PC-9 (cell line): ENCODE measurements around the gene DSG4. TPM values are rescaled to one million over a fixed set of nuclear protein-coding genes. Genes with fewer than 3 reads are reported as not detected.
A peak's percentile ranks its signal among the peaks of the same experiment; 100 is the strongest.

Source experiments
- BruUV-seq: library from RNA; stranded (reverse); fragments of 400-500 nt; replicated peaks from 2 replicates; lab custom pipeline; 2021; lab: Mats Ljungman, UMichigan
- CTCF ChIA-PET: fragments of 300-600 bp; sonication (Branson Sonifier 250); formaldehyde crosslinking; loops from one replicate; lab custom pipeline; 2022; ENCODE audit warnings: antibody characterized with exemption; lab: Charles Lee
- POLR2A ChIA-PET: fragments of 300-600 bp; sonication (Branson Sonifier 250); formaldehyde crosslinking; loops from one replicate; lab custom pipeline; 2022; ENCODE audit warnings: antibody characterized with exemption; ENCODE audit not compliant: unreplicated experiment; lab: Charles Lee
- DNase-seq, 2 experiments: peaks; one replicate each; pipeline versions ENCODE4 v3.0.0 to v3.0.0-alpha.2; 2015 to 2022; ENCODE audit warnings: mixed read lengths in 1 of 2
- H2AFZ ChIP-seq: fragments of 200-600 bp; sonication (generic); 2 replicates; pipeline ENCODE4 v1.8.1; 2017; ENCODE audit warnings: antibody characterized with exemption
- H3F3A ChIP-seq: fragments of 200-600 bp; sonication (generic); 2 replicates; pipeline ENCODE4 v1.8.1; 2017; ENCODE audit warnings: antibody characterized with exemption, mild to moderate bottlenecking, low read depth; ENCODE audit not compliant: insufficient read depth
- H3K27ac ChIP-seq: fragments of 200-600 bp; sonication (generic); 2 replicates; pipeline ENCODE4 v1.6.1; 2016; ENCODE audit warnings: mixed run types
- H3K27me3 ChIP-seq: fragments of 200-600 bp; sonication (generic); 2 replicates; pipeline ENCODE4 v1.6.1; 2016; ENCODE audit warnings: low read depth, mixed run types; ENCODE audit not compliant: insufficient read depth
- H3K36me3 ChIP-seq: fragments of 200-600 bp; sonication (generic); 2 replicates; pipeline ENCODE4 v1.6.1; 2016; ENCODE audit warnings: low read depth, mixed run types
- H3K4me1 ChIP-seq: fragments of 200-600 bp; sonication (generic); replicated peaks from 2 replicates; pipeline ENCODE4 v1.6.1; 2016; ENCODE audit warnings: mixed run types; ENCODE audit not compliant: insufficient read depth
- H3K4me2 ChIP-seq: fragments of 200-600 bp; sonication (generic); 2 replicates; pipeline ENCODE4 v1.6.1; 2017; ENCODE audit warnings: mixed run types
- H3K4me3 ChIP-seq: fragments of 200-600 bp; sonication (generic); 2 replicates; pipeline ENCODE4 v1.6.1; 2016; ENCODE audit warnings: mixed run types
- H3K79me2 ChIP-seq: fragments of 200-600 bp; sonication (generic); 2 replicates; pipeline ENCODE4 v1.6.1; 2017; ENCODE audit warnings: low read depth, mixed run types
- H3K9me2 ChIP-seq: fragments of 200-600 bp; sonication (generic); 2 replicates; pipeline ENCODE4 v1.8.1; 2017; ENCODE audit warnings: mild to moderate bottlenecking; ENCODE audit not compliant: insufficient read depth
- H3K9me3 ChIP-seq: fragments of 200-600 bp; sonication (generic); 2 replicates; pipeline ENCODE4 v1.8.1; 2016; ENCODE audit warnings: low read depth; ENCODE audit not compliant: insufficient read depth
- H4K20me1 ChIP-seq: fragments of 200-600 bp; sonication (generic); 2 replicates; pipeline ENCODE4 v1.8.1; 2017; ENCODE audit not compliant: insufficient read depth
- CTCF ChIP-seq: fragments of 200-600 bp; sonication (generic); conservative IDR thresholded peaks from 2 replicates; pipeline ENCODE4 v1.6.1; 2017; ENCODE audit warnings: mixed run types, antibody characterized with exemption, mild to moderate bottlenecking, moderate library complexity
- EZH2 ChIP-seq: fragments of 200-600 bp; sonication (generic); IDR thresholded peaks from 2 replicates; pipeline ENCODE4 v1.8.0; 2017; ENCODE audit warnings: antibody characterized with exemption, low read depth
- intact Hi-C: fragments of 100-400 bp; cut with micrococcal nuclease; formaldehyde crosslinking; loops from one replicate; pipeline ENCODE4 v1.10.0; 2022; ENCODE audit not compliant: unreplicated experiment
- total RNA-seq: library from RNA; stranded (reverse); gene quantifications from 2 replicates; pipeline ENCODE4 v1.2.3, GENCODE V29; 2021

The DSG4 gene
- total RNA-seq, 1 experiment from 2014 or later, result not detected

- no peak overlapping the region for H3K4me3 ChIP-seq
- H4K20me1 ChIP-seq, result no peaks in the 10 kb centered on the region
- H3K27me3 ChIP-seq, result no peaks in the 10 kb centered on the region
- TF ChIP-seq EZH2, result no peak
- no peak for TF ChIP-seq CTCF
- no peak for DNase-seq
- ChIA-PET POLR2A (interaction anchor here (0.5 kb wide), 1 partner anchor 15 kb away, joined by 3 read pairs; no protein-coding TSS in a partner anchor), CTCF (no interaction called here)
- H3K4me2 ChIP-seq, result no peak overlapping the region
- H3K36me3 ChIP-seq, result no peaks in the 10 kb centered on the region
- H3K27ac ChIP-seq, result no peak overlapping the region
- H3K79me2 ChIP-seq, result no peaks in the 10 kb centered on the region
- no TSS peak for BruUV-seq
- no peak overlapping the region for H2AFZ ChIP-seq
- H3K4me1 ChIP-seq, result no peaks in the 10 kb centered on the region
- H3K9me3 ChIP-seq, result no peaks in the 10 kb centered on the region
- H3K9me2 ChIP-seq, result no peaks in the 10 kb centered on the region
- H3F3A ChIP-seq, result no peaks in the 10 kb centered on the region
- intact Hi-C loops, result no loop called here
These were observed 4.3 kb downstream of the DSG4 start for GRCh38 chr18:31380912-31381311.

- DNase-seq, result no peak
- H3K79me2 ChIP-seq, result no peaks in the 10 kb centered on the region
- H3K27ac ChIP-seq, result no peak overlapping the region
- no TSS peak for BruUV-seq
- no peaks in the 10 kb centered on the region for H3K4me1 ChIP-seq
- ChIA-PET CTCF (no interaction called here), POLR2A (no interaction called here)
- H2AFZ ChIP-seq, result no peak overlapping the region
- TF ChIP-seq CTCF (no peak), EZH2 (no peak)
- H3K9me2 ChIP-seq, result no peaks in the 10 kb centered on the region
- H3K36me3 ChIP-seq, result no peaks in the 10 kb centered on the region
- intact Hi-C loops, result no loop called here
- no peaks in the 10 kb centered on the region for H3F3A ChIP-seq
- H4K20me1 ChIP-seq, result no peaks in the 10 kb centered on the region
- H3K4me3 ChIP-seq, result no peak overlapping the region
- H3K4me2 ChIP-seq, result no peak overlapping the region
- no peaks in the 10 kb centered on the region for H3K9me3 ChIP-seq
- no peaks in the 10 kb centered on the region for H3K27me3 ChIP-seq
These were observed 5.5 kb downstream of the DSG4 start for GRCh38 chr18:31382107-31382506.

- H2AFZ ChIP-seq, result no peak overlapping the region
- ChIA-PET CTCF (no interaction called here), POLR2A (no interaction called here)
- no peaks in the 10 kb centered on the region for H3K9me2 ChIP-seq
- H3K27ac ChIP-seq, result no peak overlapping the region
- no peaks in the 10 kb centered on the region for H3K79me2 ChIP-seq
- no peaks in the 10 kb centered on the region for H4K20me1 ChIP-seq
- H3K4me2 ChIP-seq, result no peak overlapping the region
- no peak for TF ChIP-seq EZH2
- TF ChIP-seq CTCF, result no peak
- BruUV-seq, result no TSS peak
- H3K9me3 ChIP-seq, result no peaks in the 10 kb centered on the region
- H3F3A ChIP-seq, result no peaks in the 10 kb centered on the region
- no peaks in the 10 kb centered on the region for H3K36me3 ChIP-seq
- H3K4me3 ChIP-seq, result no peak overlapping the region
- H3K4me1 ChIP-seq, result no peaks in the 10 kb centered on the region
- DNase-seq, result peak in 1 of 2 experiments; percentile 42
- no peaks in the 10 kb centered on the region for H3K27me3 ChIP-seq
- intact Hi-C loops, result no loop called here
These were observed 10.2 kb downstream of the DSG4 start for GRCh38 chr18:31386741-31387140.
